Neural progenitor cell (in vitro differentiated cells): ENCODE data around the gene XRCC2.

ENCODE experiments used
- EZH2 ChIP-seq: fragments of 200-600 bp; sonication (generic); IDR thresholded peaks from 2 replicates; pipeline ENCODE4 v1.6.1; 2017; ENCODE audit warnings: antibody characterized with exemption, mild to moderate bottlenecking, moderate library complexity
- EZH2phosphoT487 ChIP-seq: fragments of 200-600 bp; sonication (generic); IDR thresholded peaks from 2 replicates; pipeline ENCODE4 v1.6.1; 2017; ENCODE audit warnings: antibody characterized with exemption
- TF ChIP-seq, protein P1 (sequence below): fragments of 200-600 bp; sonication (generic); IDR thresholded peaks from 2 replicates; pipeline ENCODE4 v1.5.1; 2017; ENCODE audit warnings: antibody characterized with exemption, mild to moderate bottlenecking

DNA sequence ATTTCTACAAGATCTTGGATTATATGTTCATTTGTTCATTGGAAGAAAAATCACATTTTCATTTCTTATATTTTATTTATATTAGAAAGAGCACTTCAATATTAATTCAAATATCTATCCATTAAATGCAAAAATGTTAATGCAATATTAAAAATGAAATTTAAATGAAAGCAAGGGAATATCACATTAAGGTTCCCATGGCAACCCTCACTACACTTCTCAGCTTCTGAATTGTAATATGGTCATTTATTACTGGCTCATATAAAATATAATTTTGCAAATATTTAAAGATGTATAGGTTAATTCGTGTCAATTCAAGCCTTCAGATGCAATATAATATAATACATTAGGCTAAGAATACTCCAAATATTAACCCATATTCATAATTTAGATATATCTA lies 38.8 kb downstream of the XRCC2 start:
- TF ChIP-seq EZH2 (no peak), EZH2phosphoT487 (no peak)
- TF ChIP-seq, protein P1, sequence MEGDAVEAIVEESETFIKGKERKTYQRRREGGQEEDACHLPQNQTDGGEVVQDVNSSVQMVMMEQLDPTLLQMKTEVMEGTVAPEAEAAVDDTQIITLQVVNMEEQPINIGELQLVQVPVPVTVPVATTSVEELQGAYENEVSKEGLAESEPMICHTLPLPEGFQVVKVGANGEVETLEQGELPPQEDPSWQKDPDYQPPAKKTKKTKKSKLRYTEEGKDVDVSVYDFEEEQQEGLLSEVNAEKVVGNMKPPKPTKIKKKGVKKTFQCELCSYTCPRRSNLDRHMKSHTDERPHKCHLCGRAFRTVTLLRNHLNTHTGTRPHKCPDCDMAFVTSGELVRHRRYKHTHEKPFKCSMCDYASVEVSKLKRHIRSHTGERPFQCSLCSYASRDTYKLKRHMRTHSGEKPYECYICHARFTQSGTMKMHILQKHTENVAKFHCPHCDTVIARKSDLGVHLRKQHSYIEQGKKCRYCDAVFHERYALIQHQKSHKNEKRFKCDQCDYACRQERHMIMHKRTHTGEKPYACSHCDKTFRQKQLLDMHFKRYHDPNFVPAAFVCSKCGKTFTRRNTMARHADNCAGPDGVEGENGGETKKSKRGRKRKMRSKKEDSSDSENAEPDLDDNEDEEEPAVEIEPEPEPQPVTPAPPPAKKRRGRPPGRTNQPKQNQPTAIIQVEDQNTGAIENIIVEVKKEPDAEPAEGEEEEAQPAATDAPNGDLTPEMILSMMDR, result no peak
